ENCODE data around the gene FGF21.
A peak's percentile ranks its signal among the peaks of the same experiment; 100 is the strongest.

The FGF21 gene

DNA sequence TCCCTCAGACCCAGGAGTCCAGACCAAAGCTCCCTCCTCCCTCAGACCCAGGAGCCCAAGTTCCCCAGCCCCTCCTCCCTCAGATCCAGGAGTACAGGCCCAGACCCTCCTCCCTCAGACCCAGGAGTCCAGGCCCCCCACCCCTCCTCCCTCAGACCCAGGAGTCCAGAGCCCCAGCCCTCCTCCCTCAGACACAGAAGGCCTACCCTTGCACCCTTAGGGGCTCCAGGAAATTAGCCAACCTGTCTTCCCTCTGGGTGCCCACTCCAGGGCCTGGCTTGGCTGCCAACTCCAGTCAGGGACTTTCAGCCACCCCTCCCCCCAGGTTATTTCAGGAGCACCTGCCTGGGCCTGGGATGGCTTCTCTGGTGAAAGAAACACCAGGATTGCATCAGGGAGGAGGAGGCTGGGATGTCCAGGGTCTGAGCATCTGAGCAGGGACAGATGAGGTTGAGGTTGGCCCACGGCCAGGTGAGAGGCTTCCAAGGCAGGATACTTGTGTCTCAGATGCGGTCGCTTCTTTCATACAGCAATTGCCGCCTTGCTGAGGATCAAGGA, at the start of gene FGF21:
FGF21 (plus strand) TSS at position 441 of the 558 bp plus-strand sequence. CDS start 713 bp downstream, outside the sequence.
- no peak for TF ChIP-seq CTCF (IDR thresholded peaks at IDR 0.05; ENCODE audit: low read length, missing control alignments)
- DNase-seq (ENCODE audit: low read depth) = no peak
- H3K4me3 ChIP-seq (replicated peaks; ENCODE audit: low read depth, low read length) = no peak within 1 kb of the TSS

GRCh38 chr19:48708471-48708870, 46.9 kb upstream of the FGF21 start:
- DNase-seq (ENCODE audit: low read depth) = no peak
- no peak for TF ChIP-seq CTCF (IDR thresholded peaks at IDR 0.05; ENCODE audit: low read length, missing control alignments)
- H3K4me3 ChIP-seq (replicated peaks; ENCODE audit: low read depth, low read length) = no peak overlapping the region

DNA sequence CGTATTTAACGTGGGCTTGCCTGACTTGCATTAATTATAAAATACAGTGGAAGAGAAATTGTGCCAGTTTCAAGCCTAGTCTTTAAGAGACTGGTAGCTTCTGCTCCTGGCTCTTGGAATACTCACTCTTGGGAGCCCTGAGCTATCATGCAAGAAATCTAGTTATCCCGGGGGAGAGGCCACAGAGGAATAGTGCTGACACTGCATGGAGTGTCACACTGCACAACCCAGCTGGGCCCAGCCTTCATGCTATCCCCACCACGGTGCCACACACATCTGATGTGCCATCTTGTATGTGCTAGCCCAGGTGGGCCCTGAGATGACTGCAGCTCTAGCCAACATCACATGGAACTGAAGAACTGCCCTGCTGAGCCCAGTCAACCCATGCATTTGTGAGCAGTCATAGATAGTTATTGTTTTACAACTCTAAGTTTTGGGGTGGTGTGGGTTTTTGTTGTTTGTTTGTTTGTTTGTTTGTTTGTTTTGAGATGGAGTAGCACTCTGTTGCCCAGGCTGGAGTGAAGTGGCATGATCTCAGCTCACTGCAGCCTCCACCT, 44.1 kb upstream of the FGF21 start:
- TF ChIP-seq CTCF (IDR thresholded peaks at IDR 0.05; ENCODE audit: low read length, missing control alignments) = no peak
- no peak overlapping the region for H3K4me3 ChIP-seq (replicated peaks; ENCODE audit: low read depth, low read length)
- DNase-seq (ENCODE audit: low read depth) = no peak

DNA sequence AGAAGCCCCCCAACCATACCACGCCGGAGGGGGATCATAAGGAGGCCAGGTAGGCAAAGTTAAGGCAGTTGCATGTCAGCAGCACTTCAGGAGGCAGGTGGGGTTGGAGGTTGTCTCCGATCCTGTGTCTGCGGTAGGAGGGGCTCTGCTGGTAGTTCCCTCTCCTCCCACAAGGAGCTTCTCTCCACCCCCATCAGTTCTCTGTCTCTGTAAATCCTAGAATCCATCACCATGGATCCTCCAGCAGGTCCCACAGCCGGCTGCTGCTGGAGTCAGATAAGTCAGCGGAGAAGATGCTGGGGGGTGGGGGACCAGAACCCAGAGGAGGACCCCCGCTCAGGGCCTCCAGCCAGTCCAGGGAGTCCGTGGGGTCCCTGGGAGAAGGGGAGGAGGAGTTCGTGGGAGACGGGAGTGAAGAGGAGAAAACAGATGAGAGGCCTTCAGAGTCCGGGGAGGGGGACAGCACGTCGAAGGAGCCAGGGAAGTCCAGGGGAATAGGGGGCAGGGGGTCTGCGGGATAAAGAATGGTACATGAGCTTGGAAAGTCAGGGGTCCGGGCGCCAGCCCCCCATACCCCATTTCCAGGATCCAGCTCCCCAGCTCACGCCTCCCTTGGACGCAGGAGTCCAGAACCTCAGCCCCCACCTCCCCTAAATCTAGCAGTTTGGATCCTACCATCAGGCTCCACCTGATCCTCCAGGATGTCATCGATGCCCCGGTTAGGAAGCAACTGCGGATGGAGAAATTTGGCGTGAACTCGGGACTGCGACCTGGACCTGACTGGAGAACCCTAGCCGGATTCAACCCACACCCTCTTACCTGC, 42.1 kb upstream of the FGF21 start:
- peak overlapping the region; percentile 79 for H3K4me3 ChIP-seq (replicated peaks; ENCODE audit: low read depth, low read length)
- no peak for DNase-seq (ENCODE audit: low read depth)
- TF ChIP-seq CTCF (IDR thresholded peaks at IDR 0.05; ENCODE audit: low read length, missing control alignments) = peak; percentile 31

DNA sequence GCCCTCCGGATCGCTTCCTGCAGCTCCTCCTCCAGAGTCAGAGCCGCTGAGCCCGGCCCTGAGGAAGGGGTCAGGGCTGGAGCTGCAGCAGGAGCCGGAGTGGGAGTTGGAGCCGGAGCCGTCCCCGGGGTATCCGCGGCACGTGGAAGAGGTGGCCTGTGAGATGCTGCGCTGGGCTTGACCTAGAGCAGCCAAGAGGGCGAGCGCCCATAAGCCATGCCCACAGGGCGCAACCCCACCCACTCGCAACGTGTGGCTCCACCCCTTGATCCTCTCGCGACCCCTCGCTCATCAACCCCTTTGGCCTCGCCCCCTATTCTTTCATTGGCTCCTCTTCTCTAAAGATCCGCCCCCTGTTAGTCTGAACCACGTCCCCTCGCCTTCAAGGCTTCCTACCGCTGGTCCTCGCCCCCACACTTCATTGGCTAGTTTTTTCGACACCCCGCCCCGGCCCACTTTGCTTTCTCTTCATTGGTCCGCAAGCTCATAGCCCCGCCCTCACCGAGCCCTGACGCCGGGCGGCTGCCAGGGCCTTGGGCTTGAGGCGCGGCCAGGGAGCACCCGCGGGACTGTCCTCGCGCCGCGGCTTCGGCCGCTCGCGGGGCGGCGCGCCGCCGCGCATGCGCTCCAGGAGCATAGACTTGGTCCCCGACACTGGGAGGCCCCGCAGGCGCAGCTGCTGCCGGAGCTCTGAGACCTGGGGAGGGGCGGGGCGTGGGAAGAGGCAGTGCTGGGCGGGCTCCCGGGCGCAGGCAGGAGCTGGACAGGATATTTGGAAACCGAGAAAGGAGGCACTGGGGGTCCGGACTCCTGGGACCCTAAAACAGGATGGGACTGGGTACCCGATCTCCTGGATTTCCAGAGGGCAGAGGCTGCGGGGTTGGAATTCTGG, 41.2 kb upstream of the FGF21 start:
- TF ChIP-seq CTCF (IDR thresholded peaks at IDR 0.05; ENCODE audit: low read length, missing control alignments) = no peak
- H3K4me3 ChIP-seq (replicated peaks; ENCODE audit: low read depth, low read length) = peak overlapping the region; percentile 79
- DNase-seq (ENCODE audit: low read depth) = peak; percentile 100

DNA sequence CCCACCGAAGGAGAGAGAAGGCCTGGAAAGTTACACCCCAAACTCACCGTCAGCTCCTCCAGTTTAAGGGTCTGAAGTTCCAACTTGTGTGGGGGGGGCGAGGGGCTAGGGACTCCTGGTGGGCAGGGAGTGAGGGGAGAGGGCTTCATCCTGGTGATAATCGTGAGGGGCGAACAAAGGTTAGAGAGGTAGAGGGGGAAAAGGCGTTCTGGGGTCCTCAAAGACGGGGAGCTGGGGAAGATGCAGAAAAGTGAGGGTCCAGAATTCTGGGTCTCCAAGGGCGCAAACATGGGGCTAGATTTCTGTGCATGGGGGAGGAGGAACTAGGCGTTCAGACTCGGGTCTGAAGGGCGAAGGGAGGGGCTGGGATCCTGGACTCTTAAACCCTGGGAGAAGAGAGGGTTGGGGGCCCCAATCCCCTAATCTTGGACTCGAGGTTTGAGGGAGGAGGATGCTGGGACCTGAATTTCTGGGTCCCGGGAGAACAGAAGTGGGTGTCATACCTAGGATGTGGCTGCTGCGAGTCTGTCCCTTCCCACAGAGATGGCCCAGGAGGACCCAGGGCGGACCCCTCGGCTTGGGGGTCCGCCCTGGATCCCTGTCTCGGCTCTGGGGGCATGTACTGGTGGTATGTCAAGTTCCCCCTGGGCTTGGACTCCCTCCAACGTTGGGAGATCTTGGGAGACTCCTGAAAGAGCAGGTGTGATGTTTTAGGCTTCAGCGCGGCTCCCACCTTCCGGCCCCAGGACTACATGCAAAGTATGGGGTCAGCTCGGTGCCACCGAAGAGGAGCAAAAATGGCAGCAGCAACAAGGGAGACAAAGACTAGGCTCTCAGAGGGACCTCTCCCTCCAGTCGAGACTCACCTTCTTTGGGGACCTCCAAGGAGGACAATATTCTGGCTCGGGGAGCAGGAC, 40.3 kb upstream of the FGF21 start:
- H3K4me3 ChIP-seq (replicated peaks; ENCODE audit: low read depth, low read length) = peak overlapping the region; percentile 71
- no peak for TF ChIP-seq CTCF (IDR thresholded peaks at IDR 0.05; ENCODE audit: low read length, missing control alignments)
- DNase-seq (ENCODE audit: low read depth) = no peak

Data from fibroblast of pulmonary artery (primary cell).